Activated naive CD8-positive, alpha-beta T cell treated with anti-CD3 and anti-CD28 coated beads, Interleukin-2, amount 10 ng/mL, durations not matched to agents 7 days and 5 days (primary cell): ENCODE results near the gene IFIT5. TPM values are rescaled to one million over a fixed set of nuclear protein-coding genes. Genes with fewer than 3 reads are reported as not detected.

Source experiments
- ATAC-seq: fragments of 150-1000 bp; cut with Tn5 transposase; one replicate; pipeline ENCODE4 v1.10.0; 2021; ENCODE audit warnings: low read depth, moderate library complexity
- POLR2A ChIA-PET: fragments of 350-600 bp; sonication (Branson Sonifier 250); formaldehyde crosslinking; loops from one replicate; lab custom pipeline; 2021; ENCODE audit warnings: antibody characterized with exemption; lab: Charles Lee
- DNase-seq: peaks from one replicate; pipeline ENCODE4 v3.0.0; 2021
- H3K27ac Mint-ChIP-seq: one replicate; pipeline ENCODE4 v1.8.0; 2022; ENCODE audit warnings: mild to moderate bottlenecking, mixed read lengths
- H3K27me3 Mint-ChIP-seq: one replicate; pipeline ENCODE4 v1.8.0; 2022; ENCODE audit warnings: mild to moderate bottlenecking, moderate library complexity, mixed read lengths
- H3K36me3 Mint-ChIP-seq: one replicate; pipeline ENCODE4 v1.8.0; 2021; ENCODE audit warnings: mild to moderate bottlenecking, mixed read lengths
- H3K4me1 Mint-ChIP-seq: one replicate; pipeline ENCODE4 v1.8.0; 2021; ENCODE audit warnings: mixed read lengths
- H3K4me3 Mint-ChIP-seq: one replicate; pipeline ENCODE4 v1.8.0; 2022; ENCODE audit warnings: mild to moderate bottlenecking, moderate library complexity, mixed read lengths
- H3K9me3 Mint-ChIP-seq: one replicate; pipeline ENCODE4 v1.8.0; 2021; ENCODE audit warnings: mixed read lengths
- total RNA-seq, 2 experiments: library from RNA; stranded (reverse); gene quantifications; one replicate each; pipeline ENCODE4 v1.2.3, GENCODE V29; 2021

Gene IFIT5
- total RNA-seq, 2 experiments from 2014 or later, result 30.7 to 32.2 TPM

DNA sequence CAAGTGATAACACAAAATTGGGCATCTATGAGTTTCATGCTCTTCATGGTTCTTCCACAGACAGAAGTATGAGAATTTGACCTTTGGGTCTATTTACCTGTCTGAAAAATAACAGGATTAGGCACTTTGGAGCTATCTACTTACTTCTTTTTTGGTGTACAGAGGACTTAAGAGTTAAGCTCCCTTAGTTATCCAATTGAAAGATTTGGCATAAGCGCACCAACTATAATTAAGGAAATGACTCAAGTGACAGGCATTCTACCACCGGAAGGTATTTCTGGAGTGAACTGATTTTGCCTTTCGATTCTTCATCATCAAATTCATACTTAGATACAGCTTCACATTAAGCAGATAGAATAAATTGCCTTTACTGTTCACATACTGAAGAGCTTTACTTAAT is 43.9 kb downstream of the IFIT5 start:
- H3K9me3 Mint-ChIP-seq, result no peaks in the 10 kb centered on the region
- no peak overlapping the region for H3K4me3 Mint-ChIP-seq
- no peaks in the 10 kb centered on the region for H3K4me1 Mint-ChIP-seq
- no peak overlapping the region for H3K27ac Mint-ChIP-seq
- ATAC-seq (no peak), DNase-seq (no peak)
- peaks cover 27% of the 10 kb centered on the region for H3K27me3 Mint-ChIP-seq
- no peaks in the 10 kb centered on the region for H3K36me3 Mint-ChIP-seq
- POLR2A ChIA-PET, result no interaction called here

DNA sequence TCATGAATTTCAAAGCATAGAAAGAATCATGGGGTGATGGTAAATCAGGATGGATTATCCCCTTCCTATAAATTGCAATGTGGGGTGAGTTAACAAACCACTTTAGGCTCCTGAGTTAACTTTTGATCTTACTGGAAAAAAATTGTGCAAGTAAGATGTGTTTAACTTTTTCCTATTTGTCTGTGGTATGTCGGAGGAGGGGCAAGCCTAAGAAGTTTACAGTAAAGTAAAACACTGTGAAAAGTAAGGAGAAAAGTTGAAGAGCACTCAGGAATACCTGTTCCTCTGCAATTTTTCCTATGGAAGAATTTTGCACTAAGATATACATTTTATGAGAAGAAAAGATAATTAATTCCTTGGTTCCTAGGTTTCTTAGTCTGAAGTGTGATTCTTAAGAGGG is 44.4 kb downstream of the IFIT5 start:
- H3K27me3 Mint-ChIP-seq, result peaks cover 28% of the 10 kb centered on the region
- H3K36me3 Mint-ChIP-seq, result no peaks in the 10 kb centered on the region
- DNase-seq (no peak), ATAC-seq (no peak)
- POLR2A ChIA-PET, result no interaction called here
- no peak overlapping the region for H3K27ac Mint-ChIP-seq
- no peak overlapping the region for H3K4me3 Mint-ChIP-seq
- H3K9me3 Mint-ChIP-seq, result no peaks in the 10 kb centered on the region
- no peaks in the 10 kb centered on the region for H3K4me1 Mint-ChIP-seq

DNA sequence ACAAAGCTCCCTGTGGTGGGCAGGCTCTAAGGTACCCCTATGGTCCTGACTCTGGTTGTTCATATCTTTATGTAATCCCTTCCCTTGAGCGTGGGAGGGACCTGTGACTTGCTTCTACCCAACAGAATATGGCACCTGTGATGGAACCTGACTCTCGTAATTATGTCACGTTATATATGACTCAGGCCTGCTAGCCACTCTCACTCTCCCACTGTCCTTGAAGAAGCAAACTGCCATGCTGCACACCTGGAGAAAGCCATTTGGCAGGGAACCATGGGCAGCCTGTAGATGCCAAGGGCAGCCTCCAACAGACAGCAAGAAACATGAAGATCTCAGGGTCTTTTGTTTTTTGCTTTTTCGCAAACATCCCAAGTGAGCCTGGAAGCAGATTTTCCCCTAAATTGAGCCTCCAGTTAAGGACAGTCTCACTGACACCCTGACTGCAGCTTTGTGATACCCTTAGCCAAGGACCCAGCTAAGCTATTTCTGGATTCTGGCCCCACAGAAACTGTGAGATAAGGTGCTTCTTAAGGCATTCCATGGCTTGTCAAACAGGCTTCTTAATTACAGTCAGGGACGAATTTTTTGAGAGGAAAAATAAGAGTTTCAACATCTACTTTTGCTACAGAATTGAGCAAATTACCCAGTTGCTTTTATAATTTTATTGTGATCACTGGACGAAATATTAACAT is 49.6 kb downstream of the IFIT5 start:
- H3K4me1 Mint-ChIP-seq, result no peaks in the 10 kb centered on the region
- no peak overlapping the region for H3K4me3 Mint-ChIP-seq
- H3K27me3 Mint-ChIP-seq, result peaks cover 23% of the 10 kb centered on the region

DNA sequence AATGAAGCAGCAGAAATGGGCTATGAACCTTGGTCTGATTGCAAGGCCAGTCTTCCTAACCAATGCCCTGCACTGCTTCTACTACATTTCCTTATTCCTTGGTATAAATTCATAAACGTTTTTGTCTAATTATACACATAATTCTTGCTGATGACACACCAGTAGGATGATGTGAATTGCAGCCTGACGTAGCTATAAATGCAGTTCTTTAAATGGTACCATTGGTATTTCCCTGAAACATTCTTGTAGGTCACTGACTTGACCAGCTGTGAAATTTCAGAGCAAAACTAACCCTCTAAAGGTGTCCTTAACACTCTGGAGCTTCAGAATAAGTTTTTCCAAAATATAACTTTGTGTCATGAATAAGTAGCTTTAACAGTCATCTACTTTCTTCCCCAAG is 50.8 kb downstream of the IFIT5 start:
- no peak overlapping the region for H3K4me3 Mint-ChIP-seq
- ATAC-seq, result no peak
- DNase-seq, result no peak
- H3K27me3 Mint-ChIP-seq, result peaks cover 20% of the 10 kb centered on the region
- H3K4me1 Mint-ChIP-seq, result peaks cover 3% of the 10 kb centered on the region
- H3K27ac Mint-ChIP-seq, result no peak overlapping the region
- no peaks in the 10 kb centered on the region for H3K36me3 Mint-ChIP-seq
- no peaks in the 10 kb centered on the region for H3K9me3 Mint-ChIP-seq
- POLR2A ChIA-PET, result no interaction called here

More for the DNA sequence above, 49.6 kb downstream of the IFIT5 start:
- H3K36me3 Mint-ChIP-seq, result no peaks in the 10 kb centered on the region
- ATAC-seq (no peak), DNase-seq (no peak)
- POLR2A ChIA-PET, result no interaction called here
- H3K27ac Mint-ChIP-seq, result no peak overlapping the region
- no peaks in the 10 kb centered on the region for H3K9me3 Mint-ChIP-seq

DNA sequence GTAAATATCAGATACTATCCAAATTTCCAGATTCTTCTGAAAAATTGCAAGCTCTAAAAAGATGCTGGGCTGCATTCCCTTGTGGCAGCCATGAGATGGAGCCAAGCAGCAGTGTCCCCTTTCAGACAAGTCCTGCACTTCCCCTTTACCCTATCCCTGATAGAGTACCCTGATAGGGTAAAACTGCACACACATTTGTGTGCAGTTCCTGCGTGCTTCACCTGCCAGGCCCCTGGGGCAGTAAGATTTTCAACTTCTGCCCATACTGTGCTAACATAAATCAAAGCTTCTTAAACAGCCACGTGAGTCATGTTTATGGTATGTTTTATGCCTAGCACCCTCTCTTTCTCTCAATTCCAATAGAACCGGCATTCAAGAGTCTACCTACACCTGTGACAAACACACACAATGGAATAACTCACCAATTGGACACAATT is 52.2 kb downstream of the IFIT5 start:
- no peak overlapping the region for H3K4me3 Mint-ChIP-seq
- H3K9me3 Mint-ChIP-seq, result no peaks in the 10 kb centered on the region
- H3K36me3 Mint-ChIP-seq, result no peaks in the 10 kb centered on the region
- peaks cover 11% of the 10 kb centered on the region for H3K4me1 Mint-ChIP-seq
- ATAC-seq, result no peak
- no peak for DNase-seq
- peaks cover 17% of the 10 kb centered on the region for H3K27me3 Mint-ChIP-seq
- H3K27ac Mint-ChIP-seq, result no peak overlapping the region
- POLR2A ChIA-PET, result no interaction called here

DNA sequence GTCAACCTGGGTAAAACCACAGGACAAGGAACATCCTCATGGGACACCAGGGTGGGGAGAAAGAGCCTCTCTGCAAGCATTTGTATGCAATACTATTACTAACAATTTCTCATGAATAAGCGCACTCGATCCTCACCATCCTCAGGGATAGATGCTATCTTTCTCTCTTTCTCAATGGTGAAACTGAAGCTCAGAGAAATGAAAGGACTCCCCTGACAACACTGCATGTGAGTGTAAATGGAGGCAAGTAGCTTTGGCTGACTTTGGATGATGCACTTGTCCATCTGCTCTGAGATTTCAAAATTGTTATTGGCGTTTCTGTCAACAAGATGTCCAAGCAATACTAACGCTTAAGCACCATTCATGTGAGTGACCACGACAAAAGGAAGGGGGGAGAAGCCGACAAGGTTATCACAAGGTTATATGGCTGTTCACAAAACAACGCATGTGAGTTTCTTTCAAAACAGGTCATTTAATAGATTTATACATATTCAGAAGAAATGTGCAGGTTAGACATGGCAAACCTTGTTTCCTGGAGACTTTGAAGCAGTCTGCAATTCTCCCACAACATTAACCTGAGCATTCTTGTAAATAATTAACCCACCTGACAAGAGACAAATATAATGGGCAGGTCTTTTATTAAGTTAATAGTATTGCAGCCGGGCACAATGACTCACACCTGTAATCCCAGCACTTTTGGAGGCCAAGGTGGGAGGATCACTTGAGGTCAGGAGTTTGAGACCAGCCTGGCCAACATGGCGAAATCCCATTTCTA is 54.0 kb downstream of the IFIT5 start:
- no peak for DNase-seq
- Mint-ChIP-seq H3K27me3 (peaks cover 12% of the 10 kb centered on the region), H3K9me3 (no peaks in the 10 kb centered on the region), H3K4me3 (no peak overlapping the region), H3K4me1 (peaks cover 11% of the 10 kb centered on the region), H3K27ac (no peak overlapping the region), H3K36me3 (no peaks in the 10 kb centered on the region)
- POLR2A ChIA-PET, result no interaction called here
- no peak for ATAC-seq

DNA sequence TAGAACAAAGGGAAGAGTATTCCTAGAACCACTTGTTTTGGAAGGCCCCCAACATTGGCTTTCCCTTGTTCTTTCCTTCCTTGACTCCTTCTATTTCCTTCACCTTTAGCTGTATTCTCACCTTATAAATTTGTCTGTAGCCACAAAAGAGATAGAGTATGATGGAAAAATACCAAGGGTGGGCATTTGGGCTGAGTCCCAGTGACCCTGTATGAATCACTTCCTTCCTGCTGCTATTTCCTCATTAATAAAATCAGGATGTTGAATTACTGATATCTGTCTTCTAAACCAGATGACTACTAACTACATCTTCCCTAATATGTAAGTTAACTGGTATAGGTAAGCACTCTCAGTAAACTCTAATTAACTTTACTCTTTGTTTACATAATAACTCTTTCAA is 55.1 kb downstream of the IFIT5 start:
- Mint-ChIP-seq H3K4me3 (no peak overlapping the region), H3K4me1 (peaks cover 11% of the 10 kb centered on the region), H3K27me3 (peaks cover 15% of the 10 kb centered on the region), H3K36me3 (no peaks in the 10 kb centered on the region), H3K27ac (no peak overlapping the region), H3K9me3 (no peaks in the 10 kb centered on the region)
- ATAC-seq (no peak), DNase-seq (no peak)
- POLR2A ChIA-PET, result no interaction called here

Other genes with a start within 250 kb of the IFIT5 start
- gene CH25H, start 207.3 kb upstream of the IFIT5 start, total RNA-seq, result not detected
- gene LIPA, start 162.8 kb upstream of the IFIT5 start, total RNA-seq, result 10 to 100 TPM; 35.9 to 42.8 TPM
- gene IFIT2, start 112.5 kb upstream of the IFIT5 start, total RNA-seq, result 10 to 100 TPM; 18.5 to 21.6 TPM
- gene IFIT3, start 86.6 kb upstream of the IFIT5 start, total RNA-seq, result 10 to 100 TPM; 72.5 to 75.6 TPM
- not detected for gene IFIT1B, start 36.5 kb upstream of the IFIT5 start, total RNA-seq
- gene IFIT1, start 21.9 kb upstream of the IFIT5 start, total RNA-seq, result 10 to 100 TPM; 45.7 to 48.4 TPM
- not detected for gene SLC16A12, start 121.0 kb downstream of the IFIT5 start, total RNA-seq
- 1 to 10 TPM; 3.2 to 4.8 TPM for gene PANK1, start 230.7 kb downstream of the IFIT5 start, total RNA-seq